Cardiac ventricle fibroblast (primary cell): ENCODE data around the gene CST6. TPM values are rescaled to one million over a fixed set of nuclear protein-coding genes. Genes with fewer than 3 reads are reported as not detected.

Experiments
- total RNA-seq: library from RNA; depleted of rRNA; stranded (reverse); fragments of >200 nt; gene quantifications from 2 replicates; pipeline ENCODE4 v1.2.3, GENCODE V29; 2015

The CST6 gene, protein sequence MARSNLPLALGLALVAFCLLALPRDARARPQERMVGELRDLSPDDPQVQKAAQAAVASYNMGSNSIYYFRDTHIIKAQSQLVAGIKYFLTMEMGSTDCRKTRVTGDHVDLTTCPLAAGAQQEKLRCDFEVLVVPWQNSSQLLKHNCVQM
- total RNA-seq, result 0.20 and 0.87 TPM in 2 replicates

DNA sequence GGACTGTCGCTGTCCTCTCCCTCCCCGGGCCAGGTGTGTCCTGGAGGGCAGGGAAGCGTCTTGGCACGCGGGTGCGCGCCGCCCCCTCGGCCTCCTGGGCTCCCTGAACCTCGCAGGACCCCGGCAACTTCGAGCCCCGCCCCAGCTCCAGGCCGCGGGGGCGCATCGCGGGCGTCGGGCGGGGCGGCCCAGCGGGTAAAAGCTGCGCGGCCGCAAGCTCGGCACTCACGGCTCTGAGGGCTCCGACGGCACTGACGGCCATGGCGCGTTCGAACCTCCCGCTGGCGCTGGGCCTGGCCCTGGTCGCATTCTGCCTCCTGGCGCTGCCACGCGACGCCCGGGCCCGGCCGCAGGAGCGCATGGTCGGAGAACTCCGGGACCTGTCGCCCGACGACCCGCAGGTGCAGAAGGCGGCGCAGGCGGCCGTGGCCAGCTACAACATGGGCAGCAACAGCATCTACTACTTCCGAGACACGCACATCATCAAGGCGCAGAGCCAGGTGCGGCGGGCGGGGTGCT is at the start of gene CST6:
Gene CST6 (plus strand): TSS at position 224 of the 519 bp plus-strand sequence. CDS start 37 bp downstream, at position 261.

DNA sequence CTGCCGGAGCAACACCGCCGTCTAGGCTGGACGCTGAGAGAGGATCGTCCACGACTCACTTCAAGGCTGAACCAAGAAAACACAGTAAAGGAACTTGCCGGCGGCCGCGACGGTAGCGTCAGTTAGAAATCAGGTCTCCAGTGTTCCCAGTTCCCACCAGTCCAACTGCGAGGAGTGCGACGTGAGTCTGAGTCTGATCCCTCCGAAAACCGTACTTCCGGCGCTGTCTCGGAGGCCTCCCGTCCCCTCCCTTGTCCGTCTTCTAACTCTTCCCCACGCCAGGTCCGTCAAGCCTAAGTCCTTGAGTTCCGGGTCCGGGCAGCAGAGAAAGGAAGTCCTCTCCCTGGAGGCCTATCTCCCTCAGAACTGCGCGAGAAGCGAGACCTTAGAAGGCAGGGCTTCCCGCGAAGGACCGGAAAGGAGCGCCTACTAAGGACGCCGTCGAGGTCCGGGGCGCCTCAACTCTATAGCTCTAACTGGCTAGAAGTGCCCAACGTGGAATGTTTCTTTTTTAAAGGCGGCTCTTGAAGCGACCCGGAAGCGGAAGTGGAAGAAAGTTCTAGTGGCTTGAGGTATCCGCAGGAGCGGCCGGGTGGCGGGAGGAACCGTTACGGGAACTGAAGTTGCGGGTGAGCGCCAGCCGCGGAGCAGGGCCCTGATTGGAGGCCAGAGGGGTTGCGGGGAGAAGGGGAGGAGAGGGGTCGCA is 9.7 kb upstream of the CST6 start, which contains the start of the genes BANF1 and EIF1AD:
Gene BANF1 (plus strand): TSS at position 562 of the 706 bp plus-strand sequence. CDS start 748 bp downstream, outside the sequence.
Gene EIF1AD (minus strand): TSS at position 216 of the 706 bp plus-strand sequence. CDS start 1,768 bp downstream, outside the sequence.

DNA sequence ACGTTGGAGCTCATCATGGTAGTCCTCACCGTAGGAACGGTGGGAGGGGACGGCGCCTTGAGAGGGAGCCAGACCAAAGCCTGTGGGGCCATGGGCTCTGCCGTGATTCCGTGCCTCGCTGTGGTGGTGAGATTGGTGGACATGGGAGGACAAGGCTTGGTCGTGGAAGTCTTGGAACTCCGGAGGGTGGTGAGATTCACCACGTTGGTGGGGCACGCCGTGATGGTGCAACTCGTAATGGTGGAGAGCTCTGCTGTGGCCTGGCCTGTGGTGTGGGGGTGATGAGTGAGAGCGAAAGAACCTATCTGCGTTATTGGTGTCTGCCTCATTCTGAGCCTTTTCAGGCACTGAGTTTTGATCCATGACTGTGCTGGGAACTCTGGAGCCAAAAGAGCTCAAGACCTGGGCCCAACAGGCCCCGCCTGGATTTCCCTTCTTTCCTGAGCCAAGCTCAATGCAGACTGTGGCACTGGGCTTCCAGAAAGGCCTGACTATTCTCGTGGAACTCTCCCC is 14.3 kb downstream of the CST6 start, which contains the start of gene CATSPER1:
Gene CATSPER1 (minus strand): TSS at position 463 of the 513 bp plus-strand sequence. CDS start 100 bp downstream, at position 363.

DNA sequence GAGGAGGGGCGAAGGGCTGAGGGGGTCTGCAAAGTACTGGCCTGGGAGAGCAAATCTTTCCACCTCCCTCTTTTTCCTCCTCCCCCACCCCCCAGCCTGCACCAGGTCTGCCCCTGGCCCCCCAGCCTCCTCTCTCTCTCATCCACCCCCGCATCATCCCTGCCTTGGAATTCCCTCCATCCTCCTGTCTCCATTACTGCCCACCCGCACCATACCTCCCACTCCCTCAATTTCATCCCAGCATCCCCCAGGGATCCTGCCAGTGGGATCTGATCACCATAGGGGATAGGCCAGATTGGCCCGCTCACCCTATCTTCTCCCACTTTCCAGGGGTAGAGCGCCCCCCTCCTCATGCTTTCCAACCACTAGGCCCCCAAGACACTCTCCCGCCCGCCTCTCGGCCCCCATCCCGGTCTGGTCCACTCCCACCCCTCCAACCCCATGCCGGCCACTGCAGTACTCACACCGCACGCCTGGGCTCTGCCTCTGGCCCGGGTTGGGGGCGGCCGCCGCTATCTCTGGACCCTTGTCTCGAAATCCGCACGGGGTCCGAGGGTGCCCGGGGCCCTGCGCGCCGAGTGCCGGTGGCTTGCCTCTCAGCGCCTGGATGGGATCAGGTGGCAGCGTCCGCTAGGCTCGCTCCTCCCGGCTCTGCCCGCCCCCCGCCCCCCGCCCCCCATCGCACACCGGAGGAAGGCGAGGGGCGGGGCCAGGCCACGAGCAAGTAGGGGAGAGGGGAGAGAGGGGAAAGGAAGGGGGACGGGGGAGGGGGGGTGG is 36.9 kb downstream of the CST6 start, which contains the start of gene GAL3ST3:
Gene GAL3ST3 (minus strand): TSS at position 615 of the 777 bp plus-strand sequence. CDS start 3,746 bp downstream, outside the sequence.

DNA sequence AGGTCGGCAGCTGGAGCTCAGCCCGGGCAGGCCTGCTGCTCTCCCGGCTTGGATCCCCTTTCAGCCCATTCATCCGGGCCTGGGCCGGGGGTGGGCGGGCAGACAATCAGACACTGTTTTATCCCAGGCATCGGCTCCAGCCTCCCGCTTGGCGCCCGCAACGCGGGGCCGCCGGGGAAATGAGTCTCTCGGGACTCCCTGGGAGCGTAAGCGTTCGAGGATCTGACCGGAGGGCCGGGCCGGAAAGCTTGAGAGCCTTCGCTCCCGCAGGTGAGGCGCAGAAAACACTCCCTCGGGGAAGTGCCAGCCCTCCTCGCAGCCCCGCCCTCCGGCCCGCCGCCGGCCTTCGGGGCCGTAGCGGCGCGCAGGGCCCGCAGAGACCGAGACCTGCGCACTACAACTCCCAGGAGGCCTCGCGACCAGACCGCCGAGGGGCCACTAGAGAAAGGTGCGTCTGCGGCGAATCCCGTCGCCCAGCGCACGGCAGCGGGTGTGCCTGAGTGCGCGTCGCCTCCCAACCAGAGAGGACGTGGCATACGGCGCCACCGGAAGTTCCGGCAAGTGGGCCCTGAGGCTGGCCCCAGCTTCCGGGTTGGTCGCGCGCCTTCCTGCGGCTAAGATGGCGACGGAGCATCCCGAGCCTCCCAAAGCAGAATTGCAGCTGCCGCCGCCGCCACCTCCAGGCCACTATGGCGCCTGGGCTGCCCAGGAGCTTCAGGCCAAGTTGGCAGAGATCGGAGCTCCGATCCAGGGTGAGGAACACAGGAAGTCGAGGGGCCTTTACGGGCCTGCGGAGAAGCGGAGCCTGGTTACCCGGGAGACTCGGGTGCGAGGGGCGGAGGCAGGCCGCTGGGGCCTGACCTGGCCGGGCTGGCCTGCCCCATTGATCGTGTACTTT is 40.2 kb downstream of the CST6 start, which contains the start of gene SF3B2:
Gene SF3B2 (plus strand): TSS at position 599 of the 898 bp plus-strand sequence. CDS start 21 bp downstream, at position 620.

Other genes starting within 250 kb of the CST6 start
- 11.8 and 12.2 TPM in 2 replicates for gene AP5B1, start 231.0 kb upstream of the CST6 start, total RNA-seq
- not detected in 2 replicates for gene OVOL1, start 224.9 kb upstream of the CST6 start, total RNA-seq
- gene SNX32, start 178.0 kb upstream of the CST6 start, total RNA-seq, result 3.4 and 3.9 TPM in 2 replicates
- 687 and 730 TPM in 2 replicates for gene CFL1, start 153.8 kb upstream of the CST6 start, total RNA-seq
- 16.9 and 27.2 TPM in 2 replicates for gene MUS81, start 151.6 kb upstream of the CST6 start, total RNA-seq
- 164 and 229 TPM in 2 replicates for gene EFEMP2, start 139.2 kb upstream of the CST6 start, total RNA-seq
- 2.4 TPM in 1 of 2 replicates, not detected in the other for gene CTSW, start 132.2 kb upstream of the CST6 start, total RNA-seq
- gene FIBP, start 123.5 kb upstream of the CST6 start, total RNA-seq, result 104 and 109 TPM in 2 replicates
- 122 and 131 TPM in 2 replicates for gene CCDC85B, start 121.3 kb upstream of the CST6 start, total RNA-seq
- 19.4 and 22.3 TPM in 2 replicates for gene FOSL1, start 111.6 kb upstream of the CST6 start, total RNA-seq
- gene C11orf68, start 92.9 kb upstream of the CST6 start, total RNA-seq, result 22.6 and 30.1 TPM in 2 replicates
- gene DRAP1, start 92.6 kb upstream of the CST6 start, total RNA-seq, result 145 and 147 TPM in 2 replicates
- not detected in 2 replicates for gene TSGA10IP, start 66.5 kb upstream of the CST6 start, total RNA-seq
- 47.9 and 101 TPM in 2 replicates for gene SART1, start 50.3 kb upstream of the CST6 start, total RNA-seq
- 20.5 and 21.6 TPM in 2 replicates for gene EIF1AD, start 9.9 kb upstream of the CST6 start, total RNA-seq
- gene BANF1, start 9.5 kb upstream of the CST6 start, total RNA-seq, result 56.4 and 64.6 TPM in 2 replicates
- gene CATSPER1, start 14.5 kb downstream of the CST6 start, total RNA-seq, result not detected in 2 replicates
- gene GAL3ST3, start 37.2 kb downstream of the CST6 start, total RNA-seq, result not detected in 2 replicates
- gene SF3B2, start 40.4 kb downstream of the CST6 start, total RNA-seq, result 109 and 119 TPM in 2 replicates
- 45.5 and 51.7 TPM in 2 replicates for gene PACS1, start 58.3 kb downstream of the CST6 start, total RNA-seq
- 12.5 and 15.1 TPM in 2 replicates for gene KLC2, start 245.7 kb downstream of the CST6 start, total RNA-seq